Kidney tubule cell (primary cell): ENCODE results near the gene HOXB13.

Experiments used
- DNase-seq: peaks from one replicate; pipeline ENCODE4 v3.0.0-alpha.2; 2018; ENCODE audit warnings: low spot score

HOXB13 gene

DNA sequence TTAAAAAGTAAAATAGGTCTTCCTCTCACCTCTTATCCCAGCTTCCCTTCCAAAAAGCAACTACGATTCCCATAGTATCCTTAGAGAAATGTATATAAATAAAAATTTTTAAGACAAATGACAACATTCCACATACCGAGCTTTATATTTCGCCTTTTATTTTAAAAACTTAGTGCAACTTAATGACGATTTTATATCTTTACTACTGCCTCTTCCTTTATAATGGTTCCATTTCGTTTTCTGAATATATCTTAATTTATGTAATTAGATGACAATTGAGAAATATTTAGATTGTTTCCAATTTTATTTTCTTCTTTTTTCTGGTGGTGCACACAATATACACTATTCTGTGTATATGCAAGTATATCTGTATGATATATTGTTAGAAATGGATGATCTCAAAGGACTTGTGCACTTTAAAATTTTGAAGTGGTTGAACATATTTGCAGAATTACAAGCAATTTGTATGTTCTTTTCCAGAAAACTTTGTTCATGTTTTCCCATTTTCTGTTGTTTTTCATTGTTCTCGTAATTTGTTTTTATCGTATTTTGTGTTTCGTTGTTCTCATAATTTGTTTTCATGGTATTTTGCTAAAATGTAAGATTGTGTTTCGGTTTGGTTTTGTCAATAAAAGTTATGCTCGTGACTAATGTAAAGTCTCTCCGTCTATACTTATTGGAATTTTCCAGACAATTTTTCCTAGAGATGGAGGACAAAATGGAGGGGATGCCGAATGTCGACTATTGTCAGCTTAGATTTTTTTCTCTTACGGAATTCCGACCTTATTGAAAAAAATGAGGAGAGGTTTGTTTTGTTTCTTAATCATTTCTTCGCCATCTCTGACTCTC, 20.4 kb upstream of the HOXB13 start:
- no peak for DNase-seq

GRCh38 chr17:48747445-48748363, 19.2 kb upstream of the HOXB13 start:
- DNase-seq: no peak

DNA sequence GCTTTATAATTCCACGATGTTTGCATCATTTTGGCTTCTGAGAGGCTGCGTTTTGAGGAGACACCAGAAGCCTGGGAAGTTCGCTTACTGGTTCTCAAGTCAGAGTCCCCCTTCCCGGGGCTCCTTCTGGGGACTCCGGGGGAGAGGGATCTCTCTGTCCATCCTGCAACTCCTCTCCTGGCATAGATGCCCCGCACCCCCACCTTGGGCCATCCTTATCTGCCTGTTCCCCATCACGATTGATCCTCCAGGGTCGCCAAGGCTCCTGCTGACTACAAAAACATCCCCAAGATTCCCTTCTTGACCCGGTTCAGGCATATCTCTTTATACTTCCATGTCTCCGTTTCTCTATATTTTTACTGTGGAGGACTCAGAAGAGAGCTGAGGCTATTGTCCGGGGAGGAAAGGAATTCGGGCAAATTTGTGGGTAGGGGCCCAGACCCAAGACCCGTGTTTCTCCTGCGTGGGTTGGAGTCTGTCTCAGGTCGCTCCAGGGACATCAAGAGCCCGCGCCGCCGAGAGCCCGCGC, 18.4 kb upstream of the HOXB13 start:
- DNase-seq: no peak

GRCh38 chr17:48745381-48746275, 17.1 kb upstream of the HOXB13 start:
- DNase-seq: no peak

DNA sequence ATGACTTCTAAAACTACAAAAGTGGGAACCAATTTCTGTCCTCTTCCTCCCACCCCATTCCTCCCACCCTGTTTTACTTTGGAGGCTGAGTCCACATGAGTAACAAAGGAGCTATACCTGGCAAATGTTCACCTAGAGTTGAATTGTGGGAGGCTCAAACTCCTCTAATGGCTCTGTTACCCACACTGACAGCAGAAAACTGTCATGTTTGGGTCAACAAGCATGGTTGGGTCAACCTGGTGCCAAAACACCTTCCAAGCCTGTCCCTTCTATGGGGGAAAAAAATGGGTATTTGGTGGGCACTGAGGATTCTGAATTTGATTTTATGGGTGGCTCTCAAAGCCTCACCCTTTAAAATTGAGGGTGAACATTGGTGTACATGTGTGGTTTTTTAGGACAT, 12.0 kb upstream of the HOXB13 start:
- no peak for DNase-seq

GRCh38 chr17:48738803-48739526, 10.4 kb upstream of the HOXB13 start:
- DNase-seq: no peak

- DNase-seq: no peak
Measured at GRCh38 chr17:48738424-48738802, 9.9 kb upstream of the HOXB13 start.

GRCh38 chr17:48737330-48738043, 8.9 kb upstream of the HOXB13 start:
- no peak for DNase-seq

DNA sequence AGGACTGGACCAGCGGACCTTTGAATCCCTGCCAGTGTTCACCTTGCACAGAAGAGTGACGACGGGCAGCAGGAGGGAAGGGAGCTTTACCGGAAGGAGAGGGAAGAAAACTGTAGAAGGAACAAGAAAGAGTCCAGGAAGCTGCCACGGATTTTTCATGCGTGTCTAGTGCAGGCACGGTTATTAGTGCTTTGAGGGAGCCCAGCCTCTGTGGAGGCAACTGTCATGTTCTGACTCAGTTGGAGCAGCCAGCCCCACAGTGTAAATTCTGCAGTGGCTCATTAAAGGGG, 6.5 kb upstream of the HOXB13 start:
- peak; percentile 35 for DNase-seq

GRCh38 chr17:48734333-48735061, 5.9 kb upstream of the HOXB13 start:
- no peak for DNase-seq

- DNase-seq: no peak
Measured at GRCh38 chr17:48733632-48734328, 5.2 kb upstream of the HOXB13 start.

- DNase-seq: no peak
Measured at GRCh38 chr17:48732688-48733629, 4.4 kb upstream of the HOXB13 start.

- no peak for DNase-seq
Measured at GRCh38 chr17:48731355-48731754, 2.8 kb upstream of the HOXB13 start.

GRCh38 chr17:48730240-48730550, 1.6 kb upstream of the HOXB13 start:
- no peak for DNase-seq

DNA sequence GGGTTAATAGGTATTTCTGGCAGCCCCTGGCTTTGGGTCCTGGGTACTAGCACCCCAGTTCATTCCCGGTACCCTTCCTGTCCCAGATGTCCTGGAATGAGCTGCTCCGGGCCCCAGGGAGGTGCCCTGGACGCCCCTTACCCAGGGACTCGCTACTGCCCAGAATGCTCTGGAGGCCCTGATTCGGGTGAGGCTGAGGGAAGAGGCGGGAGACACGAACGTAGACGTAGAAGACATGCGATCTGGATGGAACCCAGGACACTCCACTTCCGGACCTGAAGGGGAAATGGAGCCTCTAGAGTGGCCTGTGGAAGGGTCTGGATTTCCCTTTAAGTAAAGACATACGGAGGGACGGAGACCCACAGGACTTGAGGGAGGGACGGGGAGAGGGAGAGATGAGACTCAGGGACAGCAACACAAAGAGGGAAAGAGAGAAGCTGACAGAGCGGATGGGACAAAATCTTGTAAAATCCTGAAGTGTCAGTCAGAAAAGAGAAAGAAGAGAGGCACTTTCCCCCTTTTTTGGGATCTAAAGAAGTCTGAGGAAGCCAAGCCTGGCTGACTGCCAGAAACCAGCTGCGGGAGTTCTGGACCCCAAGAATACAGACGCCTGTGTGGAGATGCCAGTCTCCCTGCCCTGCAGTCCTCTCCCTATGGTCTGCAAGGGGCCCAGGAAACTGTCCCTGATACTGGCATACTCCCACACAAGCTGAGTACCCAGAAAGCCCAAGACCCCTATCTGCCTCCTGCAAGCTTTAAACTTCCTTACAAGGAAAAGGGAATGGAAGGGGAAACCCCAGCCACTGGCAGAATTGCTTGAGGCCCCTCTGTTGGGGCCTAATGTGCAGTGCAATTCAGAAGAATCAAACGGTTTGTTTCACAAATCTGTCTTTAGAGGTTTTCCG, 1.0 kb upstream of the HOXB13 start:
- no peak for DNase-seq

DNA sequence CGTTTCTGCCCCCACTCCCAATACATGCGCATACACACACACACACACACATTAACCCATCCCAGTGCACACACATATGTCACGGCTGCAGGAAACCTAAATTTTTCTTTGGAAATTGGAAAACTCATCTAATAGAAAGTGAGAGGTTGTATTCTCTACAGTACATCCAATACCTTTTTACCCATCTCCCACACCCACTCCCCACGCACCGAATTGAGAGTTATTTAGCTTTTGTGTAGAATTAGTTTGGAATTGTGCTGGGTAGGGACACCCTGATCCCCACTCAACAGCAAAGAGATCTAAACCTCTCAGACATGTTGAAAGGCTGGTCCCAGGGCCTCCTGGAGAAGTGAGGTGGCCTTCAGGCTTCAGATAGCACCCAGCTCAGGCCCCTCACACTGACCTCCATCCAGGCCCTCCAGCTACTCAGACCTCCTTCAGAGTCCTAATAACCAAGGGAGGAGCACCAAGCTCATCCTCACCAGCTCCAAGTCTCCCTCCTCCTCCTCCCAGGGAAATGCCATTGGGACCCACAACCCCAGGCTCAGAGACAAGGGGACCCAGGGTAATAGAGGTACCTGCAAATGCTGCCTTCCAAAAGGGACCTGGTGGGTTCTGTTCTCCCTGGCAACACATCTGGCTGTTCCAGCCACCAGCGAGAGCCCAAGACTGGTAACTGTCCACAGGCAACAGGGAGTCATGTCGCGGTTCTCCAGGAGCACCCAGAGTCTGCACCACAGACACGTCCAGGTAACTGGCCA, 955 bp downstream of the HOXB13 start:
- no peak for DNase-seq

GRCh38 chr17:48726916-48727286, 1.6 kb downstream of the HOXB13 start:
- DNase-seq: no peak
